ENCODE data around the gene GAS2L1. TPM values are rescaled to one million over a fixed set of nuclear protein-coding genes. Genes with fewer than 3 reads are reported as not detected.

The GAS2L1 gene
- polyA plus RNA-seq, 3 donors, result 14.9 to 20.0 (median 15.7) TPM

DNA sequence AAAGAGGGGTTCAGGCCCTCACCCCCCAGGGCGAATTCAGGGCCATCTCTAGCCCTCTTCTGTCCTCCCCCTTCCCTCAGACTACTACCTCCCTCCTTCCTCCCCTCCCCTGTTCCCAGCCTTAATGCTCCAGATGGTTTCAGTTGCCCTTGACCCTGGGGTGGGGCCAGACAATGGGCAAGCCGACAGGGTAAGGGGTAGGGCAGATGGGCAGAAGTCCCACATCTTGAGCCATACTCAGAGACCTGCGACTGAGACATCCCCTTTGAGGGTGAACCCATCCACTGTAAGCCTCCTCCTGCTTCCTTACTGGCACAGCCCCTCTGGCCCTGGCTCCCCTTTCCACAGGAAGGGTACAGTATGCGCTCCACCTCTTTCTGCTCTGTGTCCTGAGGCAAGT lies 40.5 kb upstream of the GAS2L1 start:
- Histone ChIP-seq H3K4me3 (replicated peaks in 1 of 3; ENCODE audit: low read depth in 2 of 3, low read length in 3 of 3) (no peak overlapping the region), H3K36me3 (replicated peaks in 1 of 2; ENCODE audit: control insufficient read depth in 1 of 2, insufficient read depth in 2 of 2, low read length in 2 of 2) (peaks cover 7 to 10% of the 10 kb centered on the region in 2 donors), H3K27ac (ENCODE audit: low read depth in 1 of 2, low read length in 2 of 2) (peak overlapping the region in 1 of 2 donors; percentile 20), H3K27me3 (ENCODE audit: control insufficient read depth in 2 of 2, insufficient read depth in 2 of 2, low read length in 2 of 2) (no peaks in the 10 kb centered on the region), H3K79me2 (ENCODE audit: insufficient read depth, low read length) (peaks cover 40% of the 10 kb centered on the region), H3K4me1 (ENCODE audit: control insufficient read depth in 1 of 2, insufficient read depth in 2 of 2, low read length in 2 of 2) (peaks cover 31 to 32% of the 10 kb centered on the region in 2 donors), H3K4me2 (replicated peaks; ENCODE audit: extremely low read depth, low read length, poor library complexity, severe bottlenecking) (no peak overlapping the region), H3K9ac (ENCODE audit: insufficient read depth, low read length, poor library complexity, severe bottlenecking) (no peak overlapping the region), H4K20me1 (ENCODE audit: insufficient read depth, low read length) (peaks cover 25% of the 10 kb centered on the region), H2AFZ (ENCODE audit: insufficient read depth, low read depth, low read length, poor library complexity, severe bottlenecking) (no peak overlapping the region), H3K9me3 (replicated peaks in 1 of 2; ENCODE audit: control insufficient read depth in 1 of 2, insufficient read depth in 1 of 2, low read length in 2 of 2) (no peaks in the 10 kb centered on the region)
- Mint-ChIP-seq H3K4me3 (no peak overlapping the region), H3K27me3 (ENCODE audit: low read depth in 3 of 3) (peaks cover 0 to 4% (median 2%) of the 10 kb centered on the region in 3 donors), H3K4me1 (peaks cover 36% of the 10 kb centered on the region), H3K27ac (peak overlapping the region in 1 of 7 donors; percentile 36), H3K9me3 (no peaks in the 10 kb centered on the region), H3K36me3 (peaks cover 10% of the 10 kb centered on the region in 2 donors)
- TF ChIP-seq, protein P1, sequence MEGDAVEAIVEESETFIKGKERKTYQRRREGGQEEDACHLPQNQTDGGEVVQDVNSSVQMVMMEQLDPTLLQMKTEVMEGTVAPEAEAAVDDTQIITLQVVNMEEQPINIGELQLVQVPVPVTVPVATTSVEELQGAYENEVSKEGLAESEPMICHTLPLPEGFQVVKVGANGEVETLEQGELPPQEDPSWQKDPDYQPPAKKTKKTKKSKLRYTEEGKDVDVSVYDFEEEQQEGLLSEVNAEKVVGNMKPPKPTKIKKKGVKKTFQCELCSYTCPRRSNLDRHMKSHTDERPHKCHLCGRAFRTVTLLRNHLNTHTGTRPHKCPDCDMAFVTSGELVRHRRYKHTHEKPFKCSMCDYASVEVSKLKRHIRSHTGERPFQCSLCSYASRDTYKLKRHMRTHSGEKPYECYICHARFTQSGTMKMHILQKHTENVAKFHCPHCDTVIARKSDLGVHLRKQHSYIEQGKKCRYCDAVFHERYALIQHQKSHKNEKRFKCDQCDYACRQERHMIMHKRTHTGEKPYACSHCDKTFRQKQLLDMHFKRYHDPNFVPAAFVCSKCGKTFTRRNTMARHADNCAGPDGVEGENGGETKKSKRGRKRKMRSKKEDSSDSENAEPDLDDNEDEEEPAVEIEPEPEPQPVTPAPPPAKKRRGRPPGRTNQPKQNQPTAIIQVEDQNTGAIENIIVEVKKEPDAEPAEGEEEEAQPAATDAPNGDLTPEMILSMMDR (IDR thresholded peaks at IDR 0.05), result no peak
- WGBS (ENCODE audit: insufficient coverage), result 73% methylated on average over 4 of the region's 4 CpGs
- intact Hi-C loops (cut with micrococcal nuclease), result loop anchor here (5.0 to 10.0 kb wide), 2 partner anchors 36 to 119 kb away; partner anchors contain the start of gene AP1B1 (in 1 of the 2)
- DNase-seq, result no peak

DNA sequence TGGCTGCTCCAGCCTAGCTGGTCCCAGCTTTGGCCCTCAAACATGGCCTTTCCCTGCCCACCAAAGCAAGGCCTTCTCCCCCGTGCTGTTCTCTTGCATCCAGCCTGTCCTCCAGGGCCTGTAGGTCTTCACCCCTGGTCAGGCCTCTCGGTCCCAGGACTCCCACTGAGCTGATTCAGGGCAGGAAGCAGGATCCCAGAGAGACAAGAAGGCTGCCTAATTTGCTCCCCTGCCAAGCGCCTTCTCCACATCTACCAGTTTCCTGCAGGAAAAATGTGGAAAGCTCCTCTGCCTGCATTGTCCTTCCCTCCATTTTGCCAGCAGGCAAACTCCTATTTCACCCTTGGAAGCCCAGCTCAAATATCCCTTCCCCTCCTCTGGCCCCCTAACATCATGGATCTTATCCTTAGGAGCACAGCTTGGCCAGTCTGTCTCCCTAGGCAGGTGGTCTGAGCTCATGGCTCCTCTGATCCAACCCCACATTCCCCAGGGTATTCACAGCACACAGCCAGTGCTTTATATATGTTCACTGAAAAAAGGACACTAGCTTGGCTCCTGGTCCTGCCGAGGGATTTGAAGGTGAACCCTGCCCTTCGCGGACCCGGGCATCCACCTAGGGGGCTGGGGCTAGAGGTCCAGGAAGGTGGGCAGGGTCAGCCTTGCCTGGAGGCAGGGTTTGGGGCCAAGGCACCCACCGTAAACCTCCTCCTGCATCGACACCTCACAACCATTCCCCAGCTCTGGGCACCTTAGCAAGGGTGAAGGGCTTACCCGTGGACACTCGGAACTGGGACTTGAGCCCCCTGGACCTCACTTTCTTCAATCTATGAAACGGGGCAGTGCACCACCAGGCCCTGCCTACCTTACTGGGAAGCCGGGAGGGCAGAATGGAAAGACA lies 39.6 kb upstream of the GAS2L1 start:
- peaks cover 41% of the 10 kb centered on the region for H3K4me1 Mint-ChIP-seq
- intact Hi-C loops (cut with micrococcal nuclease), result loop anchor here (5.0 to 10.0 kb wide), 2 partner anchors 35 to 118 kb away; partner anchors contain the start of gene AP1B1 (in 1 of the 2)

More for the DNA sequence above, 39.6 kb upstream of the GAS2L1 start:
- 42% methylated on average over 7 of the region's 13 CpGs for WGBS (ENCODE audit: insufficient coverage)
- Histone ChIP-seq H3K27ac (ENCODE audit: low read depth in 1 of 2, low read length in 2 of 2) (peak overlapping the region; percentile 38 to 100), H2AFZ (ENCODE audit: insufficient read depth, low read depth, low read length, poor library complexity, severe bottlenecking) (peak overlapping the region; percentile 88), H3K36me3 (replicated peaks in 1 of 2; ENCODE audit: control insufficient read depth in 1 of 2, insufficient read depth in 2 of 2, low read length in 2 of 2) (peaks cover 11 to 15% of the 10 kb centered on the region in 2 donors), H3K4me3 (replicated peaks in 1 of 3; ENCODE audit: low read depth in 2 of 3, low read length in 3 of 3) (peak overlapping the region; percentile 68 to 86 (median 80)), H3K4me2 (replicated peaks; ENCODE audit: extremely low read depth, low read length, poor library complexity, severe bottlenecking) (peak overlapping the region; percentile 91), H3K9me3 (replicated peaks in 1 of 2; ENCODE audit: control insufficient read depth in 1 of 2, insufficient read depth in 1 of 2, low read length in 2 of 2) (no peaks in the 10 kb centered on the region), H3K79me2 (ENCODE audit: insufficient read depth, low read length) (peaks cover 49% of the 10 kb centered on the region), H3K4me1 (ENCODE audit: control insufficient read depth in 1 of 2, insufficient read depth in 2 of 2, low read length in 2 of 2) (peaks cover 33 to 40% of the 10 kb centered on the region in 2 donors), H4K20me1 (ENCODE audit: insufficient read depth, low read length) (peaks cover 34% of the 10 kb centered on the region), H3K27me3 (ENCODE audit: control insufficient read depth in 2 of 2, insufficient read depth in 2 of 2, low read length in 2 of 2) (no peaks in the 10 kb centered on the region), H3K9ac (ENCODE audit: insufficient read depth, low read length, poor library complexity, severe bottlenecking) (peak overlapping the region; percentile 99)
- H3K36me3 Mint-ChIP-seq, result peaks cover 13 to 14% of the 10 kb centered on the region in 2 donors
- H3K27me3 Mint-ChIP-seq (ENCODE audit: low read depth in 3 of 3), result peaks cover 0 to 4% (median 2%) of the 10 kb centered on the region in 3 donors
- TF ChIP-seq, protein P1 (IDR thresholded peaks at IDR 0.05), result no peak
- H3K9me3 Mint-ChIP-seq, result no peaks in the 10 kb centered on the region
- peak overlapping the region; percentile 93 to 98 for H3K4me3 Mint-ChIP-seq
- no peak for DNase-seq
- H3K27ac Mint-ChIP-seq, result peak overlapping the region; percentile 97 to 100 (median 100)

All from CD14-positive monocyte (primary cell).